ENCODE measurements around the gene GUCA2A.

Gene GUCA2A

GRCh38 chr1:42128964-42129363 lies 35.6 kb downstream of the GUCA2A start:
- Histone ChIP-seq H3K4me3 (ENCODE audit: low read length) (no peak overlapping the region), H3K4me1 (ENCODE audit: control insufficient read depth, low read length) (no peaks in the 10 kb centered on the region), H3K27ac (ENCODE audit: low read depth, low read length) (no peak overlapping the region), H3K4me2 (ENCODE audit: low read length) (no peak overlapping the region), H3K9me3 (ENCODE audit: control insufficient read depth, insufficient read depth, low read length) (no peaks in the 10 kb centered on the region), H3K36me3 (ENCODE audit: control insufficient read depth, low read length) (no peaks in the 10 kb centered on the region), H4K20me1 (ENCODE audit: control insufficient read depth, insufficient read depth, low read depth, low read length) (no peaks in the 10 kb centered on the region), H3K79me2 (ENCODE audit: control insufficient read depth, low read length) (no peaks in the 10 kb centered on the region), H3F3A (ENCODE audit: control insufficient read depth, insufficient read depth) (no peaks in the 10 kb centered on the region), H3K9me2 (replicated peaks; ENCODE audit: control insufficient read depth, low read length) (no peaks in the 10 kb centered on the region), H3K27me3 (ENCODE audit: control insufficient read depth, low read length) (peaks cover 7% of the 10 kb centered on the region)
- TF ChIP-seq EZH2phosphoT487 (IDR thresholded peaks at IDR 0.05; ENCODE audit: borderline replicate concordance, low read length) = no peak
- no peak for TF ChIP-seq CTCF (IDR thresholded peaks at IDR 0.05; ENCODE audit: low read depth, low read length, poor library complexity, severe bottlenecking)

- H3K27me3 ChIP-seq (ENCODE audit: control insufficient read depth, low read length) = peaks cover 7% of the 10 kb centered on the region
Measured at GRCh38 chr1:42128499-42128898, 36.0 kb downstream of the GUCA2A start.

GRCh38 chr1:42127767-42128166 lies 36.8 kb downstream of the GUCA2A start:
- H4K20me1 ChIP-seq (ENCODE audit: control insufficient read depth, insufficient read depth, low read depth, low read length) = no peaks in the 10 kb centered on the region
- H3F3A ChIP-seq (ENCODE audit: control insufficient read depth, insufficient read depth) = no peaks in the 10 kb centered on the region
- peaks cover 7% of the 10 kb centered on the region for H3K27me3 ChIP-seq (ENCODE audit: control insufficient read depth, low read length)
- H3K9me3 ChIP-seq (ENCODE audit: control insufficient read depth, insufficient read depth, low read length) = no peaks in the 10 kb centered on the region
- H3K4me3 ChIP-seq (ENCODE audit: low read length) = no peak overlapping the region
- H3K4me1 ChIP-seq (ENCODE audit: control insufficient read depth, low read length) = no peaks in the 10 kb centered on the region
- no peak overlapping the region for H3K4me2 ChIP-seq (ENCODE audit: low read length)
- TF ChIP-seq CTCF (IDR thresholded peaks at IDR 0.05; ENCODE audit: low read depth, low read length, poor library complexity, severe bottlenecking) = no peak
- H3K79me2 ChIP-seq (ENCODE audit: control insufficient read depth, low read length) = no peaks in the 10 kb centered on the region
- no peaks in the 10 kb centered on the region for H3K36me3 ChIP-seq (ENCODE audit: control insufficient read depth, low read length)
- no peak overlapping the region for H3K27ac ChIP-seq (ENCODE audit: low read depth, low read length)
- no peaks in the 10 kb centered on the region for H3K9me2 ChIP-seq (replicated peaks; ENCODE audit: control insufficient read depth, low read length)

More at GRCh38 chr1:42128499-42128898, 36.0 kb downstream of the GUCA2A start:
- no peak for TF ChIP-seq EZH2phosphoT487 (IDR thresholded peaks at IDR 0.05; ENCODE audit: borderline replicate concordance, low read length)
- TF ChIP-seq CTCF (IDR thresholded peaks at IDR 0.05; ENCODE audit: low read depth, low read length, poor library complexity, severe bottlenecking) = no peak
- Histone ChIP-seq H4K20me1 (ENCODE audit: control insufficient read depth, insufficient read depth, low read depth, low read length) (no peaks in the 10 kb centered on the region), H3K9me3 (ENCODE audit: control insufficient read depth, insufficient read depth, low read length) (no peaks in the 10 kb centered on the region), H3F3A (ENCODE audit: control insufficient read depth, insufficient read depth) (no peaks in the 10 kb centered on the region), H3K4me1 (ENCODE audit: control insufficient read depth, low read length) (no peaks in the 10 kb centered on the region), H3K4me3 (ENCODE audit: low read length) (no peak overlapping the region), H3K4me2 (ENCODE audit: low read length) (no peak overlapping the region), H3K36me3 (ENCODE audit: control insufficient read depth, low read length) (no peaks in the 10 kb centered on the region), H3K27ac (ENCODE audit: low read depth, low read length) (no peak overlapping the region), H3K79me2 (ENCODE audit: control insufficient read depth, low read length) (no peaks in the 10 kb centered on the region), H3K9me2 (replicated peaks; ENCODE audit: control insufficient read depth, low read length) (no peaks in the 10 kb centered on the region)

- peaks cover 7% of the 10 kb centered on the region for H3K27me3 ChIP-seq (ENCODE audit: control insufficient read depth, low read length)
- no peaks in the 10 kb centered on the region for H4K20me1 ChIP-seq (ENCODE audit: control insufficient read depth, insufficient read depth, low read depth, low read length)
- H3K4me2 ChIP-seq (ENCODE audit: low read length) = no peak overlapping the region
- H3K4me3 ChIP-seq (ENCODE audit: low read length) = no peak overlapping the region
- H3K9me2 ChIP-seq (replicated peaks; ENCODE audit: control insufficient read depth, low read length) = no peaks in the 10 kb centered on the region
- H3K27ac ChIP-seq (ENCODE audit: low read depth, low read length) = no peak overlapping the region
- no peaks in the 10 kb centered on the region for H3K79me2 ChIP-seq (ENCODE audit: control insufficient read depth, low read length)
- TF ChIP-seq CTCF (IDR thresholded peaks at IDR 0.05; ENCODE audit: low read depth, low read length, poor library complexity, severe bottlenecking) (no peak), EZH2phosphoT487 (IDR thresholded peaks at IDR 0.05; ENCODE audit: borderline replicate concordance, low read length) (no peak)
- no peaks in the 10 kb centered on the region for H3K36me3 ChIP-seq (ENCODE audit: control insufficient read depth, low read length)
- H3F3A ChIP-seq (ENCODE audit: control insufficient read depth, insufficient read depth) = no peaks in the 10 kb centered on the region
- H3K9me3 ChIP-seq (ENCODE audit: control insufficient read depth, insufficient read depth, low read length) = no peaks in the 10 kb centered on the region
- no peaks in the 10 kb centered on the region for H3K4me1 ChIP-seq (ENCODE audit: control insufficient read depth, low read length)
Measured at GRCh38 chr1:42125552-42125951, 39.0 kb downstream of the GUCA2A start.
